ENCODE data around the gene ZFP36L1. TPM values are rescaled to one million over a fixed set of nuclear protein-coding genes. Genes with fewer than 3 reads are reported as not detected.

The ZFP36L1 gene
- total RNA-seq, 1 donor from 2014 or later: 42.9 TPM

DNA sequence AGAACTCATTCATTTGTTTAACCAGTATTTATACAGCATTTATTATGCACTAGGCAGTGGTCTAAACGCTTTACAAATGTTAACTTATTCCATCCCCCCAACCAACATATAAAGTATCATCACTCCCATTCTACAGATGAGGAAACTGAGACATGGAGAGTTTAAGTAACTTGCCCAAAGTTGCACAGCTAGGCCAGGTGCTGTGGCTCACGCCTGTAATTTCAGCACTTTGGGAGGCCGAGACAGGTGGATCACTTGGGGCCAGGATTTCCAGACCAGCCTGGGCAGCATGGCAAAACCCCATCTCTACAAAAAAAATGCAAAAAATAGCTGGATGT, 37.9 kb downstream of the ZFP36L1 start:
- Histone ChIP-seq H3K9me3 (ENCODE audit: low read depth) (no peaks in the 10 kb centered on the region), H3K9ac (no peak overlapping the region), H2AFZ (replicated peaks) (no peak overlapping the region), H3K79me2 (ENCODE audit: low read depth) (no peaks in the 10 kb centered on the region), H3K4me3 (no peak overlapping the region), H3F3A (ENCODE audit: low read depth) (no peaks in the 10 kb centered on the region), H3K27ac (no peak overlapping the region), H3K27me3 (no peaks in the 10 kb centered on the region), H3K4me1 (no peaks in the 10 kb centered on the region), H3K4me2 (no peak overlapping the region), H3K36me3 (no peaks in the 10 kb centered on the region), H4K20me1 (ENCODE audit: low read depth) (no peaks in the 10 kb centered on the region)
- Mint-ChIP-seq H3K4me1 (peaks cover 47% of the 10 kb centered on the region), H3K9me3 (no peaks in the 10 kb centered on the region), H3K27me3 (ENCODE audit: insufficient read depth, low read depth) (peaks cover 9% of the 10 kb centered on the region), H3K36me3 (no peaks in the 10 kb centered on the region), H3K4me3 (no peak overlapping the region), H3K27ac (no peak overlapping the region)
- TF ChIP-seq EZH2phosphoT487 (IDR thresholded peaks at IDR 0.05) (no peak), EZH2 (IDR thresholded peaks at IDR 0.05) (no peak)
- TF ChIP-seq, protein P1, sequence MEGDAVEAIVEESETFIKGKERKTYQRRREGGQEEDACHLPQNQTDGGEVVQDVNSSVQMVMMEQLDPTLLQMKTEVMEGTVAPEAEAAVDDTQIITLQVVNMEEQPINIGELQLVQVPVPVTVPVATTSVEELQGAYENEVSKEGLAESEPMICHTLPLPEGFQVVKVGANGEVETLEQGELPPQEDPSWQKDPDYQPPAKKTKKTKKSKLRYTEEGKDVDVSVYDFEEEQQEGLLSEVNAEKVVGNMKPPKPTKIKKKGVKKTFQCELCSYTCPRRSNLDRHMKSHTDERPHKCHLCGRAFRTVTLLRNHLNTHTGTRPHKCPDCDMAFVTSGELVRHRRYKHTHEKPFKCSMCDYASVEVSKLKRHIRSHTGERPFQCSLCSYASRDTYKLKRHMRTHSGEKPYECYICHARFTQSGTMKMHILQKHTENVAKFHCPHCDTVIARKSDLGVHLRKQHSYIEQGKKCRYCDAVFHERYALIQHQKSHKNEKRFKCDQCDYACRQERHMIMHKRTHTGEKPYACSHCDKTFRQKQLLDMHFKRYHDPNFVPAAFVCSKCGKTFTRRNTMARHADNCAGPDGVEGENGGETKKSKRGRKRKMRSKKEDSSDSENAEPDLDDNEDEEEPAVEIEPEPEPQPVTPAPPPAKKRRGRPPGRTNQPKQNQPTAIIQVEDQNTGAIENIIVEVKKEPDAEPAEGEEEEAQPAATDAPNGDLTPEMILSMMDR (IDR thresholded peaks at IDR 0.05): no peak
- DNase-seq (ENCODE audit: low spot score): no peak

DNA sequence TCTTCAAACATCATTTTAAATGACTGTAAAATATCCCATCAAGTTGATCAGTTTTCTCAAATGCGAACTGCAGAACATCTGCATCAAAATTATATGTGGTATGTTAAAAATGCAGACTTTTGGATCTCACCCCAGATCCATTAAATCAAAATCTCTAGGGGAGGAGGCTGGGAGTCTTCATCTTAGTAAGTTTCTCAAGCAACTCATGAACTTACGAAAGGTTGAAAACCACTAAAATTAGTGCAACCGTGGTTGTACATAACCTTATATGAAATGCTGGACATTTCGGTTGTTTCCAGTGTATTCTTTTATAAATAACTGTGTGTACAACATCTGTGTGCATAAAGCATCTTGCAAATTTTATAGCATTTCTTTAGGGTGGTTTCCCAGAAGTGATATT, 39.2 kb downstream of the ZFP36L1 start:
- H3K27me3 ChIP-seq: no peaks in the 10 kb centered on the region
- no peak overlapping the region for H3K9ac ChIP-seq
- Mint-ChIP-seq H3K36me3 (no peaks in the 10 kb centered on the region), H3K4me1 (peaks cover 47% of the 10 kb centered on the region), H3K27me3 (ENCODE audit: insufficient read depth, low read depth) (peaks cover 7% of the 10 kb centered on the region), H3K4me3 (no peak overlapping the region), H3K9me3 (no peaks in the 10 kb centered on the region), H3K27ac (no peak overlapping the region)
- H3K36me3 ChIP-seq: no peaks in the 10 kb centered on the region
- TF ChIP-seq EZH2phosphoT487 (IDR thresholded peaks at IDR 0.05) (no peak), EZH2 (IDR thresholded peaks at IDR 0.05) (no peak)
- TF ChIP-seq, protein P1 (IDR thresholded peaks at IDR 0.05): no peak
- DNase-seq (ENCODE audit: low spot score): no peak
- H3K27ac ChIP-seq: no peak overlapping the region
- no peaks in the 10 kb centered on the region for H3K79me2 ChIP-seq (ENCODE audit: low read depth)
- no peaks in the 10 kb centered on the region for H3F3A ChIP-seq (ENCODE audit: low read depth)
- H3K4me3 ChIP-seq: no peak overlapping the region
- no peak overlapping the region for H2AFZ ChIP-seq (replicated peaks)
- no peak overlapping the region for H3K4me2 ChIP-seq
- H3K4me1 ChIP-seq: peaks cover 10% of the 10 kb centered on the region
- H3K9me3 ChIP-seq (ENCODE audit: low read depth): no peaks in the 10 kb centered on the region
- no peaks in the 10 kb centered on the region for H4K20me1 ChIP-seq (ENCODE audit: low read depth)

DNA sequence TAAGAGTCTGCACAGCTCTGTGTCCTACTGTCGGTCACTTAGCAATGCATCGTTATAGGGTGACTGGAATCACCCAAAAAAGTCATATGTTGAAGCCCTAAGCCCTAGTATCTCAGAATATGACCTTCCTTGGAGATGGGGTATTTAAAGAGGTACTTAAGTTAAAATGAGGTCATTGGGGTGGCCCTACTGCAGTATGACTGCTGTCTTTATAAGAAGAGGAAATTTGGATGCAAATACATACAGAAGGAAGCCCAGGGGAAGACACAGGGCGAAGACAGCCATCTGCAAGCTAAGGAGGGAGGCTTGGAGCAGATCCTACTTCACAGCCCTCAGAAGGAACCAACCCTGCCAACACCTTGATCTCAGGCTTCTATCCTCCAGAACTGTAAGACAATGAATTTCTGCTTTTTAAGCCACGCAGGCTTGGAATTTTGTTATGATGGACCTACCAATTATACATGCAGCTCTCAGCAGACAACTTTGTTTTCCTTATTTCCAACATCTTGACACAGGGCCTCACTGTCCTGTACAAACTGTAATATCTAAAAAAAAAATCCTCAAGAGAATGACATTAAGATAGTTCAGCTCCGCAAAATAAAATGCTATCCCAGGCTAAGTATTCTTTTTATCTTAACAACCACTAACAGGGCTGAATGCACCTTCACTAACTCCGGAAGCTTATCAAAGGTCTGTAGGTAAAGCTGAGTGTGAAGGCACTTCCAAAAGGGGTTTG, 40.4 kb downstream of the ZFP36L1 start:
- Histone ChIP-seq H3K9me3 (ENCODE audit: low read depth) (no peaks in the 10 kb centered on the region), H3K27ac (no peak overlapping the region), H3F3A (ENCODE audit: low read depth) (no peaks in the 10 kb centered on the region), H3K36me3 (no peaks in the 10 kb centered on the region), H4K20me1 (ENCODE audit: low read depth) (no peaks in the 10 kb centered on the region), H2AFZ (replicated peaks) (no peak overlapping the region), H3K4me2 (no peak overlapping the region), H3K9ac (no peak overlapping the region), H3K4me3 (no peak overlapping the region), H3K79me2 (ENCODE audit: low read depth) (no peaks in the 10 kb centered on the region), H3K27me3 (no peaks in the 10 kb centered on the region), H3K4me1 (peaks cover 10% of the 10 kb centered on the region)
- Mint-ChIP-seq H3K36me3 (no peaks in the 10 kb centered on the region), H3K4me1 (peaks cover 48% of the 10 kb centered on the region), H3K9me3 (no peaks in the 10 kb centered on the region), H3K27me3 (ENCODE audit: insufficient read depth, low read depth) (peaks cover 11% of the 10 kb centered on the region), H3K27ac (no peak overlapping the region), H3K4me3 (no peak overlapping the region)
- DNase-seq (ENCODE audit: low spot score): no peak
- TF ChIP-seq, protein P1 (IDR thresholded peaks at IDR 0.05): no peak
- TF ChIP-seq EZH2phosphoT487 (IDR thresholded peaks at IDR 0.05) (no peak), EZH2 (IDR thresholded peaks at IDR 0.05) (no peak)
